K562 (cell line): Measurements from ENCODE around the gene GPX5. TPM values are rescaled to one million over a fixed set of nuclear protein-coding genes. Genes with fewer than 3 reads are reported as not detected.

Source experiments
- CTCF ChIP-seq, 3 experiments: IDR thresholded peaks in 2 of 3; conservative IDR thresholded peaks in 1 of 3; 2 replicates each; pipeline ENCODE4 v1.5.1; 2011 to 2012; ENCODE audit warnings: low read length in 3 of 3, mild to moderate bottlenecking in 3 of 3, control low read depth in 2 of 3, improper control_type of control experiment in 1 of 3, inconsistent platforms in 1 of 3, low read depth in 1 of 3, mixed read lengths in 1 of 3, moderate library complexity in 1 of 3; ENCODE audit not compliant: insufficient read depth in 2 of 3
- ETV5 ChIP-seq: sonication (generic); formaldehyde crosslinking; IDR thresholded peaks from 2 replicates; pipeline ENCODE4 v1.4.0; 2020; ENCODE audit warnings: low read depth, mild to moderate bottlenecking, missing genetic modification reagents
- FOXP4 ChIP-seq: sonication (generic); formaldehyde crosslinking; IDR thresholded peaks from 2 replicates; pipeline ENCODE4 v1.8.0; 2022; ENCODE audit warnings: mild to moderate bottlenecking, missing genetic modification reagents, borderline replicate concordance
- KLF1 ChIP-seq: fragments of 450-650 bp; IDR thresholded peaks from 2 replicates; pipeline ENCODE4 v1.6.1; 2016; ENCODE audit warnings: missing genetic modification characterization, missing compliant biosample characterization
- RB1 ChIP-seq: fragments of 450-650 bp; IDR thresholded peaks from 2 replicates; pipeline ENCODE4 v1.6.1; 2017; ENCODE audit warnings: low read depth, mild to moderate bottlenecking
- SETDB1 ChIP-seq: IDR thresholded peaks from one replicate; pipeline ENCODE4 v1.6.1; 2012; ENCODE audit warnings: low read length, control low read depth, inconsistent platforms
- TAF1 ChIP-seq: IDR thresholded peaks from 2 replicates; pipeline ENCODE4 v1.6.1; 2011; ENCODE audit warnings: mild to moderate bottlenecking, low read length, moderate library complexity; ENCODE audit not compliant: insufficient read depth, control insufficient read depth, severe bottlenecking; ENCODE audit errors: extremely low read depth
- TBL1XR1 ChIP-seq, 2 experiments: IDR thresholded peaks; 2 replicates each; pipeline ENCODE4 v1.6.1; 2012; ENCODE audit warnings: improper control_type of control experiment in 2 of 2, low read length in 2 of 2, mild to moderate bottlenecking in 1 of 2
- ZNF124 ChIP-seq: sonication (generic); formaldehyde crosslinking; IDR thresholded peaks from 2 replicates; pipeline ENCODE4 v1.8.1; 2022; ENCODE audit warnings: missing genetic modification reagents
- polyA plus RNA-seq, 8 experiments: library from polyadenylated mRNA; depleted of rRNA in 4 of 8; stranded (reverse) in 5 of 8; unstranded in 3 of 8; fragments of >200 nt; fragmentation: Nextera tagmentation in 2 of 8; fragmentation: Illumina TruSeq in 1 of 8; extraction: Ambion mirVana in 2 of 8; extraction: Trizol in 1 of 8; gene quantifications; 2 replicates each; pipeline versions ENCODE4 v1.2.1 to v1.2.3, GENCODE V29; 2011 to 2014; ENCODE audit warnings: inconsistent platforms in 1 of 8, missing spikeins in 1 of 8
- total RNA-seq, 7 experiments: library from RNA; depleted of rRNA in 6 of 7; stranded (reverse); fragments of >200 nt in 6 of 7; fragmentation: Illumina TruSeq in 2 of 7; extraction: Trizol in 2 of 7; gene quantifications; 2 replicates each; pipeline versions ENCODE4 v1.2.1 to v1.2.3, GENCODE V29; 2011 to 2021; ENCODE audit warnings: low replicate concordance in 1 of 7
- TF ChIP-seq, protein P1 (sequence below): fragments of 250-450 bp; sonication (Bioruptor Pico); IDR thresholded peaks from 2 replicates; pipeline ENCODE4 v1.8.0; 2022; ENCODE audit warnings: moderate library complexity, mild to moderate bottlenecking, inconsistent platforms
- TF ChIP-seq, protein P2 (sequence below): fragments of 450-650 bp; IDR thresholded peaks from 2 replicates; pipeline ENCODE4 v1.6.1; 2017; ENCODE audit warnings: antibody characterized with exemption, mild to moderate bottlenecking

The GPX5 gene
- total and polyA plus RNA-seq, 9 of the 15 experiments (the other 6 are each of a cell fraction or from before 2014, with no cell fraction given), result 0.07 to 0.18 (median 0.15) TPM; not detected in 6

DNA sequence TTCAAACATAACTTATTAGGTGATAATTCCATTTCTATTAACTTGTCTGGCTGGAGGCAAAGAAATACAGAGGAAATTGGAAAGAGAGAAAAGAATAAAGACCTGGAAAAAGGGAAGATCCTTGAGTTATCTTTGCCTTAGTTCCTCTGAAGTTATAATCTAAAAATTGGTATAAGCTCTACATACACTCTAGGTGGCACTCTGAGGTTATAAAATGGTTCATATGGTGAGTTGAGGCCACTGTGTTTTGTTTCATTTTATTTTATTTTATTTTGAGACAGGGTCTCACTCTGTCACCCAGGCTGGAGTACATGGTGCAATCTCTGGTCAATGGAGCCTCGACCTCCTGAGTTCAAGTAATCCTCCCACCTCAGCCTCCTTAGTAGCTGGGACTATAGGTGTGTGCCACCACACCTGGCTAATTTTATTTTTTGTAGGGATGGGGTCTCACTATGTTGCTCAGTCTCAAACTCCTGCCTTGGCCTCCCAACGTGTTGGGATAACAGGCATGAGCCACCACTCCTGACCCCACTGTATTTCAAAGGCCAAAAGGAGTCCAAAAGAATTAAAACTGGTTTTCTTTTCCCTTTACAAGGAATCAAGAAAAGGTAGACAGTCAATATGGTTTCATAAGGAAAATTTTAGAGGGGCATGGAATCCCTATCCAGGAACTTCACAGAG, 29.4 kb upstream of the GPX5 start (continued):
- TF ChIP-seq, protein P1, sequence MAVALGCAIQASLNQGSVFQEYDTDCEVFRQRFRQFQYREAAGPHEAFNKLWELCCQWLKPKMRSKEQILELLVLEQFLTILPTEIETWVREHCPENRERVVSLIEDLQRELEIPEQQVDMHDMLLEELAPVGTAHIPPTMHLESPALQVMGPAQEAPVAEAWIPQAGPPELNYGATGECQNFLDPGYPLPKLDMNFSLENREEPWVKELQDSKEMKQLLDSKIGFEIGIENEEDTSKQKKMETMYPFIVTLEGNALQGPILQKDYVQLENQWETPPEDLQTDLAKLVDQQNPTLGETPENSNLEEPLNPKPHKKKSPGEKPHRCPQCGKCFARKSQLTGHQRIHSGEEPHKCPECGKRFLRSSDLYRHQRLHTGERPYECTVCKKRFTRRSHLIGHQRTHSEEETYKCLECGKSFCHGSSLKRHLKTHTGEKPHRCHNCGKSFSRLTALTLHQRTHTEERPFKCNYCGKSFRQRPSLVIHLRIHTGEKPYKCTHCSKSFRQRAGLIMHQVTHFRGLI, result no peak
- peak; percentile 32 to 74 (median 37); a peak in 3 of 6 replicates for TF ChIP-seq CTCF (IDR thresholded peaks at IDR 0.05 in 2 of 3, conservative IDR thresholded peaks at IDR 0.05 in 1 of 3; ENCODE audit: insufficient read depth in 2 of 3, low read depth in 1 of 3, low read length in 3 of 3)
- TF ChIP-seq SETDB1, result no peak
- TF ChIP-seq, protein P2, sequence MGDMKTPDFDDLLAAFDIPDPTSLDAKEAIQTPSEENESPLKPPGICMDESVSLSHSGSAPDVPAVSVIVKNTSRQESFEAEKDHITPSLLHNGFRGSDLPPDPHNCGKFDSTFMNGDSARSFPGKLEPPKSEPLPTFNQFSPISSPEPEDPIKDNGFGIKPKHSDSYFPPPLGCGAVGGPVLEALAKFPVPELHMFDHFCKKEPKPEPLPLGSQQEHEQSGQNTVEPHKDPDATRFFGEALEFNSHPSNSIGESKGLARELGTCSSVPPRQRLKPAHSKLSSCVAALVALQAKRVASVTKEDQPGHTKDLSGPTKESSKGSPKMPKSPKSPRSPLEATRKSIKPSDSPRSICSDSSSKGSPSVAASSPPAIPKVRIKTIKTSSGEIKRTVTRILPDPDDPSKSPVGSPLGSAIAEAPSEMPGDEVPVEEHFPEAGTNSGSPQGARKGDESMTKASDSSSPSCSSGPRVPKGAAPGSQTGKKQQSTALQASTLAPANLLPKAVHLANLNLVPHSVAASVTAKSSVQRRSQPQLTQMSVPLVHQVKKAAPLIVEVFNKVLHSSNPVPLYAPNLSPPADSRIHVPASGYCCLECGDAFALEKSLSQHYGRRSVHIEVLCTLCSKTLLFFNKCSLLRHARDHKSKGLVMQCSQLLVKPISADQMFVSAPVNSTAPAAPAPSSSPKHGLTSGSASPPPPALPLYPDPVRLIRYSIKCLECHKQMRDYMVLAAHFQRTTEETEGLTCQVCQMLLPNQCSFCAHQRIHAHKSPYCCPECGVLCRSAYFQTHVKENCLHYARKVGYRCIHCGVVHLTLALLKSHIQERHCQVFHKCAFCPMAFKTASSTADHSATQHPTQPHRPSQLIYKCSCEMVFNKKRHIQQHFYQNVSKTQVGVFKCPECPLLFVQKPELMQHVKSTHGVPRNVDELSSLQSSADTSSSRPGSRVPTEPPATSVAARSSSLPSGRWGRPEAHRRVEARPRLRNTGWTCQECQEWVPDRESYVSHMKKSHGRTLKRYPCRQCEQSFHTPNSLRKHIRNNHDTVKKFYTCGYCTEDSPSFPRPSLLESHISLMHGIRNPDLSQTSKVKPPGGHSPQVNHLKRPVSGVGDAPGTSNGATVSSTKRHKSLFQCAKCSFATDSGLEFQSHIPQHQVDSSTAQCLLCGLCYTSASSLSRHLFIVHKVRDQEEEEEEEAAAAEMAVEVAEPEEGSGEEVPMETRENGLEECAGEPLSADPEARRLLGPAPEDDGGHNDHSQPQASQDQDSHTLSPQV, result no peak
- TF ChIP-seq FOXP4, result no peak
- no peak for TF ChIP-seq KLF1 (tag)
- no peak for TF ChIP-seq TBL1XR1 (IDR thresholded peaks at IDR 0.05; ENCODE audit: low read length in 2 of 2)
- TF ChIP-seq TAF1, result no peak
- no peak for TF ChIP-seq ZNF124 (CRISPR knock-in tag)
- no peak for TF ChIP-seq ETV5 (CRISPR knock-in tag)
- no peak for TF ChIP-seq RB1
